Hepatocyte (in vitro differentiated cells): Measurements from ENCODE around the gene PRR36. TPM values are rescaled to one million over a fixed set of nuclear protein-coding genes. Genes with fewer than 3 reads are reported as not detected.

Experiments
- DNase-seq: peaks from one replicate; pipeline ENCODE4 v3.0.0-alpha.2; 2016; ENCODE audit warnings: low spot score
- H2AFZ ChIP-seq: fragments of 200-600 bp; sonication (generic); 2 replicates; pipeline ENCODE4 v1.6.0; 2016; ENCODE audit warnings: antibody characterized with exemption, mild to moderate bottlenecking
- H3K27ac ChIP-seq: fragments of 200-600 bp; sonication (generic); 2 replicates; pipeline ENCODE4 v1.5.1; 2016; ENCODE audit warnings: mild to moderate bottlenecking
- H3K27me3 ChIP-seq: fragments of 200-600 bp; sonication (generic); 2 replicates; pipeline ENCODE4 v1.6.1; 2016
- H3K36me3 ChIP-seq: fragments of 200-600 bp; sonication (generic); replicated peaks from 2 replicates; pipeline ENCODE4 v1.5.1; 2016; ENCODE audit warnings: low read depth; ENCODE audit not compliant: insufficient read depth
- H3K4me1 ChIP-seq: fragments of 200-600 bp; sonication (generic); 2 replicates; pipeline ENCODE4 v1.5.1; 2016; ENCODE audit warnings: mild to moderate bottlenecking, moderate library complexity; ENCODE audit not compliant: insufficient read depth
- H3K4me2 ChIP-seq: fragments of 200-600 bp; sonication (generic); 2 replicates; pipeline ENCODE4 v1.6.0; 2016
- H3K4me3 ChIP-seq: fragments of 200-600 bp; sonication (generic); 2 replicates; pipeline ENCODE4 v1.5.1; 2016; ENCODE audit warnings: mild to moderate bottlenecking
- H3K79me2 ChIP-seq: fragments of 200-600 bp; sonication (generic); 2 replicates; pipeline ENCODE4 v1.6.0; 2017; ENCODE audit warnings: mild to moderate bottlenecking
- H3K9me2 ChIP-seq: fragments of 200-600 bp; sonication (generic); replicated peaks from 2 replicates; pipeline ENCODE4 v1.6.0; 2017; ENCODE audit warnings: mild to moderate bottlenecking; ENCODE audit not compliant: insufficient read depth
- H3K9me3 ChIP-seq: fragments of 200-600 bp; sonication (generic); 2 replicates; pipeline ENCODE4 v1.5.1; 2016; ENCODE audit warnings: low read depth, mild to moderate bottlenecking
- H4K20me1 ChIP-seq: fragments of 200-600 bp; sonication (generic); 2 replicates; pipeline ENCODE4 v1.6.0; 2016; ENCODE audit warnings: mild to moderate bottlenecking; ENCODE audit not compliant: insufficient read depth, poor library complexity, severe bottlenecking
- CTCF ChIP-seq: fragments of 200-600 bp; sonication (generic); IDR thresholded peaks from 2 replicates; pipeline ENCODE4 v1.5.1; 2016; ENCODE audit warnings: antibody characterized with exemption, mild to moderate bottlenecking; ENCODE audit not compliant: poor library complexity
- EZH2 ChIP-seq: fragments of 200-600 bp; sonication (generic); IDR thresholded peaks from 2 replicates; pipeline ENCODE4 v1.6.1; 2016; ENCODE audit warnings: antibody characterized with exemption, mild to moderate bottlenecking, borderline replicate concordance
- EZH2phosphoT487 ChIP-seq: fragments of 200-600 bp; sonication (generic); IDR thresholded peaks from one replicate; pipeline ENCODE4 v1.6.1; 2018; ENCODE audit warnings: antibody characterized with exemption, mild to moderate bottlenecking, low read depth, moderate library complexity; ENCODE audit not compliant: unreplicated experiment, severe bottlenecking
- WGBS: methylation state at CpG from one replicate; pipeline ENCODE4 v1.1.6; 2016; ENCODE audit warnings: low lambda C conversion rate; ENCODE audit errors: missing lambda C conversion rate; 5-methylcytosine and 5-hydroxymethylcytosine counted together
- polyA plus RNA-seq: library from polyadenylated mRNA; unstranded; fragments of >200 nt; fragmentation: Nextera tagmentation; extraction: Ambion mirVana; gene quantifications from 2 replicates; pipeline ENCODE4 v1.2.1, GENCODE V29; 2016
- total RNA-seq: library from RNA; depleted of rRNA; stranded (reverse); fragments of >200 nt; gene quantifications from 2 replicates; pipeline ENCODE4 v1.2.3, GENCODE V29; 2014

PRR36 gene
- total and polyA plus RNA-seq, 2 experiments from 2014 or later: 1.00 to 2.5 TPM

- peak overlapping the region; percentile 95 for H3K4me2 ChIP-seq
- H3K9me2 ChIP-seq: no peaks in the 10 kb centered on the region
- TF ChIP-seq EZH2 (no peak), CTCF (no peak), EZH2phosphoT487 (no peak)
- no peaks in the 10 kb centered on the region for H4K20me1 ChIP-seq
- H3K36me3 ChIP-seq: no peaks in the 10 kb centered on the region
- WGBS: 59% methylated on average over 19 of the region's 24 CpGs
- H3K9me3 ChIP-seq: no peaks in the 10 kb centered on the region
- no peak overlapping the region for H3K27ac ChIP-seq
- no peak for DNase-seq
- H2AFZ ChIP-seq: no peak overlapping the region
- peaks cover 27% of the 10 kb centered on the region for H3K4me1 ChIP-seq
- H3K4me3 ChIP-seq: no peak overlapping the region
- H3K27me3 ChIP-seq: peaks cover 35% of the 10 kb centered on the region
- no peaks in the 10 kb centered on the region for H3K79me2 ChIP-seq
Observed at GRCh38 chr19:7915250-7916102, 41.3 kb upstream of the PRR36 start.

- Histone ChIP-seq H2AFZ (no peak within 1 kb of the TSS), H4K20me1 (no peaks in the 10 kb centered on the region), H3K36me3 (no peaks in the 10 kb centered on the region), H3K4me3 (no peak within 1 kb of the TSS), H3K27me3 (peaks cover 35% of the 10 kb centered on the region), H3K9me3 (no peaks in the 10 kb centered on the region), H3K4me2 (peak within 1 kb of the TSS; percentile 95), H3K27ac (no peak within 1 kb of the TSS), H3K79me2 (no peaks in the 10 kb centered on the region), H3K9me2 (no peaks in the 10 kb centered on the region), H3K4me1 (peaks cover 24% of the 10 kb centered on the region)
- TF ChIP-seq EZH2phosphoT487 (no peak), EZH2 (no peak), CTCF (no peak)
- DNase-seq: no peak
- WGBS: 97% methylated on average over 10 of the region's 12 CpGs
Observed at GRCh38 chr19:7914598-7915045, 40.4 kb upstream of the PRR36 start, which contains the start of gene TGFBR3L. TSS of gene TGFBR3L (plus strand) at chr19:7914830.

- H3K4me1 ChIP-seq: peaks cover 23% of the 10 kb centered on the region
- no peaks in the 10 kb centered on the region for H3K9me3 ChIP-seq
- H3K79me2 ChIP-seq: no peaks in the 10 kb centered on the region
- H3K4me2 ChIP-seq: no peak overlapping the region
- peaks cover 5% of the 10 kb centered on the region for H4K20me1 ChIP-seq
- peaks cover 35% of the 10 kb centered on the region for H3K27me3 ChIP-seq
- WGBS: 84% methylated on average over 12 of the region's 12 CpGs
- H3K27ac ChIP-seq: no peak overlapping the region
- no peak for DNase-seq
- H3K9me2 ChIP-seq: no peaks in the 10 kb centered on the region
- H3K36me3 ChIP-seq: no peaks in the 10 kb centered on the region
- TF ChIP-seq EZH2 (no peak), EZH2phosphoT487 (no peak)
- H2AFZ ChIP-seq: no peak overlapping the region
- H3K4me3 ChIP-seq: no peak overlapping the region
Observed at GRCh38 chr19:7914099-7914498, 39.9 kb upstream of the PRR36 start.

- 94% methylated on average over 10 of the region's 10 CpGs for WGBS
- Histone ChIP-seq H3K36me3 (no peaks in the 10 kb centered on the region), H3K4me1 (peaks cover 23% of the 10 kb centered on the region), H4K20me1 (peaks cover 10% of the 10 kb centered on the region), H3K27ac (no peak overlapping the region), H3K27me3 (peaks cover 35% of the 10 kb centered on the region), H3K79me2 (no peaks in the 10 kb centered on the region), H2AFZ (no peak overlapping the region), H3K4me2 (no peak overlapping the region), H3K9me3 (no peaks in the 10 kb centered on the region), H3K4me3 (no peak overlapping the region), H3K9me2 (no peaks in the 10 kb centered on the region)
- TF ChIP-seq EZH2 (no peak), EZH2phosphoT487 (no peak), CTCF (no peak)
- no peak for DNase-seq
Observed at GRCh38 chr19:7913652-7914051, 39.5 kb upstream of the PRR36 start.
